ENCODE data around the gene PTPN11. TPM values are rescaled to one million over a fixed set of nuclear protein-coding genes. Genes with fewer than 3 reads are reported as not detected.

PTPN11 gene
- total RNA-seq, 4 donors from 2014 or later = 90.6 to 136 (median 110) TPM

- Histone ChIP-seq H3K27ac (no peak overlapping the region), H3K4me3 (no peak overlapping the region), H3K27me3 (no peaks in the 10 kb centered on the region), H3K36me3 (no peaks in the 10 kb centered on the region), H3K9me3 (no peaks in the 10 kb centered on the region), H3K4me1 (no peaks in the 10 kb centered on the region)
- 86 to 93% methylated on average over 5 of the region's 5 CpGs for WGBS, 2 donors
- DNase-seq (ENCODE audit: low spot score in 2 of 2) = no peak
- no peak for TF ChIP-seq POLR2A (IDR thresholded peaks at IDR 0.05)
- TF ChIP-seq CTCF (IDR thresholded peaks at IDR 0.05) = no peak
- TF ChIP-seq EP300 (IDR thresholded peaks at IDR 0.05) = no peak
Measured at GRCh38 chr12:112523856-112524255, 105.1 kb downstream of the PTPN11 start.

- TF ChIP-seq POLR2A (IDR thresholded peaks at IDR 0.05) (no peak), EP300 (IDR thresholded peaks at IDR 0.05) (no peak), CTCF (IDR thresholded peaks at IDR 0.05) (no peak)
- Histone ChIP-seq H3K4me1 (no peaks in the 10 kb centered on the region), H3K9me3 (no peaks in the 10 kb centered on the region), H3K36me3 (no peaks in the 10 kb centered on the region), H3K27me3 (no peaks in the 10 kb centered on the region), H3K4me3 (no peak overlapping the region), H3K27ac (no peak overlapping the region)
- DNase-seq (ENCODE audit: low spot score in 2 of 2) = no peak
- WGBS, 2 donors = 94% methylated on average over 4 of the region's 4 CpGs
Measured at GRCh38 chr12:112524269-112524668, 105.5 kb downstream of the PTPN11 start.

- H3K9me3 ChIP-seq = no peaks in the 10 kb centered on the region
- no peaks in the 10 kb centered on the region for H3K4me1 ChIP-seq
- no peaks in the 10 kb centered on the region for H3K36me3 ChIP-seq
- 56 to 63% methylated on average over 5 of the region's 5 CpGs for WGBS, 2 donors
- no peaks in the 10 kb centered on the region for H3K27me3 ChIP-seq
- TF ChIP-seq POLR2A (IDR thresholded peaks at IDR 0.05) (no peak), CTCF (IDR thresholded peaks at IDR 0.05) (no peak), EP300 (IDR thresholded peaks at IDR 0.05) (no peak)
- DNase-seq (ENCODE audit: low spot score in 2 of 2) = no peak
- no peak overlapping the region for H3K4me3 ChIP-seq
- H3K27ac ChIP-seq = no peak overlapping the region
Measured at GRCh38 chr12:112524676-112525425, 106.1 kb downstream of the PTPN11 start.

GRCh38 chr12:112525426-112525809, 106.7 kb downstream of the PTPN11 start:
- no peak overlapping the region for H3K4me3 ChIP-seq
- WGBS, 2 donors = 91 to 92% methylated on average over 6 of the region's 6 CpGs

More at GRCh38 chr12:112525426-112525809, 106.7 kb downstream of the PTPN11 start:
- H3K9me3 ChIP-seq = no peaks in the 10 kb centered on the region
- no peaks in the 10 kb centered on the region for H3K36me3 ChIP-seq
- H3K27me3 ChIP-seq = no peaks in the 10 kb centered on the region
- no peak overlapping the region for H3K27ac ChIP-seq
- TF ChIP-seq EP300 (IDR thresholded peaks at IDR 0.05) (no peak), CTCF (IDR thresholded peaks at IDR 0.05) (no peak), POLR2A (IDR thresholded peaks at IDR 0.05) (no peak)
- no peak for DNase-seq (ENCODE audit: low spot score in 2 of 2)
- H3K4me1 ChIP-seq = no peaks in the 10 kb centered on the region

Data from tibial nerve (tissue), 4 donors.